Glomerular visceral epithelial cell (primary cell): ENCODE results near the gene PRIMA1.

Experiments used
- DNase-seq: peaks from one replicate; pipeline ENCODE4 v3.0.0-alpha.2; 2016; ENCODE audit errors: extremely low spot score

The PRIMA1 gene

DNA sequence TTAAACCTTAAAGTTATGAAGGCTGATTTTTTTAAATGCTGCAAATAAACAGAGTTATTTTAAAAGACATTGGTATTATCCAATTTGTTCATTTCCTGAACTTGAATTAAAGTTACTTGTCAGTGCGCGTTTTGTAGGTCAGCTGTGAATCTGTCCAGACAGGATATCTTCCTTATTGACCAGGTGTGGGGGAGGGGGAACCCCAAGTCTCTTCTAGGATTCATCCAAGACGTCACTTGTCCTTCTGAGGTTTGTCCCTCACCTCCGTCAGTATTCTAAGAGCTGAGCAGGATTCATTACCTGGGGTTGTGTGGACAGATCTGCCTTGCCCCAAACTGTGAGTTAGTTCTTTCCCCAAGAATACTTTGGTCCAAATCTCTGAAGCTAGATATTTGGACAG, 8.8 kb upstream of the PRIMA1 start:
- no peak for DNase-seq

GRCh38 chr14:93794756-93795155, 6.5 kb upstream of the PRIMA1 start:
- no peak for DNase-seq

GRCh38 chr14:93793555-93794324, 5.5 kb upstream of the PRIMA1 start:
- DNase-seq = no peak

- DNase-seq = no peak
Observed at GRCh38 chr14:93792391-93792790, 4.1 kb upstream of the PRIMA1 start.

- no peak for DNase-seq
Observed at GRCh38 chr14:93790966-93791365, 2.7 kb upstream of the PRIMA1 start.

DNA sequence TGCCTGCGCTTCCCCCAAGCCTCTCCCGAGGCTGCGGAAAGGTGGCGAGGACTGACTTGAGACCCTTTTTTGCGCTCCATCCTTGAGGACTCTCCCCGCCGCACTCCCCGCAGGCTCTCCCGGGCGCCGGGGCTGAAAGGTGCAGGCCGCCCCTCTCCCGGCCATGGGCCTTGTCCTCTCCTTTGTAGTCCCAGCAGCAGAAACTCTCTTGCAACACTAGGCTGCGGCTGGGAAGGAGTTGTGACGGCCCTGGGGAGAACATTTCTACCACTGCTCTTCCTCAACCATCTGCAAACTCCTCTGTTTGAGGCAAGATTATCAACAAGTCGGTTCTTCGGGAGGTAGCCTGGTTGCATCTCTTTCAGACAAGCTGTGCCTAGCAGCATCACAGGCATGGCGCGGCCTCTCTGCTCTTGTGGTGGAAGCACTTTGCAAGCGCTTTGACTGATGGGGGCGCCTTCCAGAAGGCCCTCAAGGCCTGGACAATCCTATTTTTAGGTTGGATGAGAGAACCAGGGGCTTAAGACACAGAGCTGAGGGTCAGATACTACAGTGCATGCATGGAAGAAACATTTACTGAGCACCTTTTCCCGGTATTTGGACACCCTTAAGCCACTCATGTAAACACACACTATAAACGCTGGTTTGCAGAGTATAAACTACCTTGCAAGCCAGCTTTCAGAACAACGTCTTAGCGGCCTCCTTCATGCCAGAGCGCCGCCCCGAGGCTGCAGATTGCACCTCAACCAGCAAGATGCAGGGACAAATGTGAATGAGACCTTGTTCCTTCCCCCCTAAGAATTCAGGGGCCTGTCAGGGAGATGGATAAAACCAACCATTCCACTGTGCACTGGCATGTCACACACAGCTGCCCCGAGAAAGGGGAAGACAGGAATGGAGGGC, 1.2 kb upstream of the PRIMA1 start:
- no peak for DNase-seq

GRCh38 chr14:93788543-93789227, 400 bp upstream of the PRIMA1 start:
- peak; percentile 11 for DNase-seq

- no peak for DNase-seq
Observed at GRCh38 chr14:93787465-93788292, 606 bp downstream of the PRIMA1 start.

DNA sequence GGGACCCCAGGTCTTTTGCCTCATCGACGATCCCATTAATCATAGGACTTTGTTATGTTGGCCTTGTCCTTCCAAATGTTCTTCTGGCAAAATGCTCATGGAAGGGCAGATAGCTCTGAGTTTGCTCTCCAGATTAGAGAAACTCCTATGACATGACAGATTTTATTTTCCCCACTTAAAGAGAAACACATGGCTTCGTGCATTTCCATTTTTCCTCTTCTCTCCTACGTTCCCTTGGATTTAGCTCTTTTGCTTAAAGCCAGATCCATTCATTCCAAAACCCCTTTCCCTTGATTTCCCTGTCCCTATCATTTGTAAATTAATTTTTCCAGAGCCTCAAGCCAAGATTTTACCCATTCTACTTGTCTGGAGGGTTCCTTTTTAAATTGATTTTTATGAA, 2.9 kb downstream of the PRIMA1 start:
- no peak for DNase-seq

DNA sequence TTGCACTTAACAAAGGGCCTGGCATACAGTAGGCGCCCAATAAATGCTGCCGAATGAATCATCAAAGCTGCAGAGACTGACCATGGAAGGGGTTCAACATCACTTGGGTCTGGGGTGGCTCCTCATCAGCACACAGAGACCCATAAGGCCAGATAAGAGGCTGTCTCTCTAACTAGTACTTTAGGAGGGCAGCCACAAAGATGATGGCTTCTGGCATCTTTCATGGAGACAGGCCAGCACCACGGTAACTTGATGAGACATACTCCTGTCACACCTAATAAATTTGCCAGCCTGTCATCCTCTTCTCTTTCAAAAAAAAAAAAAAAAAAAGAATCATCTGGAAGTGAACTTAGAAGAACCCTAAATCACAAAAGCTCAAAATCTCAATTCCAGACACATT, 3.4 kb downstream of the PRIMA1 start:
- no peak for DNase-seq

GRCh38 chr14:93780813-93781400, 7.4 kb downstream of the PRIMA1 start:
- DNase-seq = no peak

- DNase-seq = no peak
Observed at GRCh38 chr14:93778856-93779629, 9.2 kb downstream of the PRIMA1 start.

GRCh38 chr14:93778453-93778852, 9.8 kb downstream of the PRIMA1 start:
- DNase-seq = no peak

DNA sequence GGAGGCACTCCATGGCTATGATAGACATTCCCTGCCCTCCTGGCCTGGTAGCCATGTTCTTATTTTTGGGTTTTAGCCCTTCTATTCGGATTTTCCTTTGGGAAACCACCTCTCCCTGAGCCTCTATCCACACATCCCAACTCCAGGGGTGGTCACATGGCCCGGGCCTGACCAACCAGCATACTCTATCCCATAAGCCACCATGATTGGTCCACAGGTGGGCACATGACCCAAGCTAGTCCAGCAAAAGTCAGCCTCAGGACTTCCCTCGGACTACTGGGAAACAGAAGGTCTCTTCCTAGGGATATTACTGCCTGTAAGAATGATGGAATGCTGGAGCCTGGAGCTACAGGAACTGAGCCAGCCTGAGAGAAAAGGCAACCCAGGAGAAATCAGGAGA, 12.5 kb downstream of the PRIMA1 start:
- DNase-seq = no peak

DNA sequence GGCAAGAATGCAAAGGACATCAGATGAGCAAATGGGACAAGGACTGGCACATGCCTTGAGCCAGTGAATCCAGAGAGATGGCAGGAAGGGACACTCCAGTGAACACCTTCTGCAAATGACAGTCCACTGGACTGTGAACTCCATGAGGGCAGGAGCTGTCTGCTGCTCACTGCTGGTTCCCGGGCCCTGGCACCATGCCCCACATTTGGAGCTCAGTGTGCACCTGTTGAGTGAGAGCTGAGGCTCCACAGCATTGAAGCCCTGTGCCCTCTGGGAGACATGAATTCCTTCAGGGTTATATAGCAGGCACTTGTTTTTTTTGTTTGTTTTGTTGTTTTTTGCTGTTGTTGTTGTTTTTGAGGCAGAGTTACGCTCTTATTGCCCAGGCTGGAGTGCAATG, 13.1 kb downstream of the PRIMA1 start:
- no peak for DNase-seq

DNA sequence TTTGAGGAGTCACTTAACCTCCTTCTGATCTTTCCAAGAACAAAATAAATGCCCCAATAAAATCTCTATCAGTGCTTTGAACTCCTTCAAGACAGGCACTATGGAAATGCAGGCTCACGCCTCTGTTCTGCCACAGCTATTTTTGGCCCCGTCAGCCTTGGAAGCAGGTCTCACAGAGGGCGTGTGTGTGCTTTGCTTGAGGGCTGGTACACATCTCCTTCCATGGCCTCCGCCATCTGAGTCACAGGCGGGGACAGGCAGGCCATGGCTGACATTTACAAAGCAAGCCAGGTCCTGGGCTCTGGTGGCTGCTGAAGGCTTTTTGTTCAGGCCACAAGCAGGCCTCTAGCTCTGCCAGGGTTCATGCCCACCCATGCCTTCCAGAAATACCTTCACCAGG, 16.0 kb downstream of the PRIMA1 start:
- DNase-seq = no peak

GRCh38 chr14:93765970-93766369, 22.3 kb downstream of the PRIMA1 start:
- DNase-seq = no peak

DNA sequence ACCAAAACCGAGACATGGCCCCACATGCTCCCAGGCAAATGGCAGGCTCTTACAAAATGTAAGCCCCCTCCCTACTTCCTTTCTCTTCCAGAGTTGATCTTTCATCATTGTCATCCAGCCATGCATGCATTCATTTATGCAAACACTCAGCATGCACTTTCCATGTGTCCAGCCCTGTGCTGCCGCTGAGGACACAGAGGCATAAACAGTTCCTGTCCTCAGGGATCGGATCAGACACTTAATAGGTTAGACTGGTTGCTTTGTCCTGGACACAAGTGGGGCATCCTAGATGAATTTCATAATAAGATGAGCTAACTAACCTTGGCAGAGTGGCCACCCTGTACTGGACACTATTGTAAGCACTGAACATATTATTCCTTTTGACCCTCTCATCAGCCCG, 23.1 kb downstream of the PRIMA1 start:
- no peak for DNase-seq

DNA sequence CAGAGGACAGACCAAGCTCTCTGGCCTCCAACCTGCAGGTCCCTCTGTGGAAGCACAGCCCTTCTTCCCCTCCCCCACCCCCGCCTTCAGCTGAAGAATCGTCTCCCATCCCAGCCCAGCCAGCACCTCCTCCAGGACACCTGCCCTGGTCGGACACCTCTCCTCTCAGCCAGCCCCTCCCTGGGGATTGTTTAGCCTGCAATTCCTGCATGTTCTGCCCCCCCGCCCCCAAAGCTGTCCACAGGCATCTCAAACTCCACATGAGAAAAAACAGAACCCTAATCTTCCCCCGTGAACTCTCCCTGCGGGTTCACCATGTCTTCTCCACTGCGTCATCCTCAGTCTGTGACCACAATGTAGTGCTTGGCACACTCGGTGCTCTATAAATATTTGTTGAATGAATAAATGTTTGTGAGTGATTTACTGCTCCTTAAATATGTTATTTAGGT, 24.1 kb downstream of the PRIMA1 start:
- no peak for DNase-seq

GRCh38 chr14:93759719-93760307, 28.5 kb downstream of the PRIMA1 start:
- no peak for DNase-seq
